ENCODE measurements around the gene TCAP. TPM values are rescaled to one million over a fixed set of nuclear protein-coding genes. Genes with fewer than 3 reads are reported as not detected.

TCAP gene
- polyA plus RNA-seq, 1 donor (not counting 4 experiments of a cell fraction or from before 2014, with no cell fraction given): 0.20 TPM

DNA sequence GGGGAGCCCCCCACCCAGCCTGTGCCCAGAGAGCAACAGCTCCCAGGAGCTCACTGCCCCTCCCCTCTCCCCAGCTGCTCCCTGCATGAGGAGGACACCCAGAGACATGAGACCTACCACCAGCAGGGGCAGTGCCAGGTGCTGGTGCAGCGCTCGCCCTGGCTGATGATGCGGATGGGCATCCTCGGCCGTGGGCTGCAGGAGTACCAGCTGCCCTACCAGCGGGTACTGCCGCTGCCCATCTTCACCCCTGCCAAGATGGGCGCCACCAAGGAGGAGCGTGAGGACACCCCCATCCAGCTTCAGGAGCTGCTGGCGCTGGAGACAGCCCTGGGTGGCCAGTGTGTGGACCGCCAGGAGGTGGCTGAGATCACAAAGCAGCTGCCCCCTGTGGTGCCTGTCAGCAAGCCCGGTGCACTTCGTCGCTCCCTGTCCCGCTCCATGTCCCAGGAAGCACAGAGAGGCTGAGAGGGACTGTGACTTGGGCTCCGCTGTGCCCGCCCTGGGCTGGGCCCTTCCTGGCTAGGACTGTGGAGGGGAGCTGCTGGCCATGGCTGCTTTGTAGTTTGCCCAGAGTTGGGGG is 584 bp downstream of the TCAP start:
- Histone ChIP-seq H3K9me3 (ENCODE audit: control insufficient read depth, low read depth, low read length) (no peaks in the 10 kb centered on the region), H3K79me2 (ENCODE audit: control insufficient read depth, insufficient read depth, low read length) (no peaks in the 10 kb centered on the region), H3K27ac (ENCODE audit: control insufficient read depth, insufficient read depth, low read length) (no peak overlapping the region), H3K4me3 (ENCODE audit: control insufficient read depth in 2 of 3, extremely low read depth in 1 of 3, insufficient read depth in 2 of 3, low read depth in 1 of 3, low read length in 3 of 3) (no peak overlapping the region), H3K4me1 (ENCODE audit: control insufficient read depth, extremely low read depth, insufficient read depth, low read length) (peaks cover 8% of the 10 kb centered on the region), H3K27me3 (ENCODE audit: control insufficient read depth, extremely low read depth, insufficient read depth, low read length) (peaks cover 34% of the 10 kb centered on the region), H2AFZ (ENCODE audit: control insufficient read depth, low read length) (no peak overlapping the region), H3K4me2 (ENCODE audit: control insufficient read depth, extremely low read depth, insufficient read depth, low read depth, low read length) (no peak overlapping the region), H3K9ac (ENCODE audit: control insufficient read depth, extremely low read depth, insufficient read depth, low read length) (no peak overlapping the region), H3K9me1 (ENCODE audit: control insufficient read depth, extremely low read depth, insufficient read depth, low read length) (no peaks in the 10 kb centered on the region), H4K20me1 (ENCODE audit: control insufficient read depth, extremely low read depth, insufficient read depth, low read length) (no peaks in the 10 kb centered on the region), H3K36me3 (ENCODE audit: control insufficient read depth in 2 of 2, extremely low read depth in 1 of 2, insufficient read depth in 2 of 2, low read length in 2 of 2) (peaks cover 0 to 5% of the 10 kb centered on the region in 2 experiments)
- DNase-seq (ENCODE audit: low read depth, low spot score) (no peak), FAIRE-seq (no peak)
- no peak for TF ChIP-seq EZH2 (IDR thresholded peaks at IDR 0.05; ENCODE audit: low read length)
- TF ChIP-seq, protein P1, sequence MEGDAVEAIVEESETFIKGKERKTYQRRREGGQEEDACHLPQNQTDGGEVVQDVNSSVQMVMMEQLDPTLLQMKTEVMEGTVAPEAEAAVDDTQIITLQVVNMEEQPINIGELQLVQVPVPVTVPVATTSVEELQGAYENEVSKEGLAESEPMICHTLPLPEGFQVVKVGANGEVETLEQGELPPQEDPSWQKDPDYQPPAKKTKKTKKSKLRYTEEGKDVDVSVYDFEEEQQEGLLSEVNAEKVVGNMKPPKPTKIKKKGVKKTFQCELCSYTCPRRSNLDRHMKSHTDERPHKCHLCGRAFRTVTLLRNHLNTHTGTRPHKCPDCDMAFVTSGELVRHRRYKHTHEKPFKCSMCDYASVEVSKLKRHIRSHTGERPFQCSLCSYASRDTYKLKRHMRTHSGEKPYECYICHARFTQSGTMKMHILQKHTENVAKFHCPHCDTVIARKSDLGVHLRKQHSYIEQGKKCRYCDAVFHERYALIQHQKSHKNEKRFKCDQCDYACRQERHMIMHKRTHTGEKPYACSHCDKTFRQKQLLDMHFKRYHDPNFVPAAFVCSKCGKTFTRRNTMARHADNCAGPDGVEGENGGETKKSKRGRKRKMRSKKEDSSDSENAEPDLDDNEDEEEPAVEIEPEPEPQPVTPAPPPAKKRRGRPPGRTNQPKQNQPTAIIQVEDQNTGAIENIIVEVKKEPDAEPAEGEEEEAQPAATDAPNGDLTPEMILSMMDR (optimal IDR thresholded peaks at IDR 0.05 in 1 of 3, IDR thresholded peaks at IDR 0.05 in 1 of 3, conservative IDR thresholded peaks at IDR 0.05 in 1 of 3; ENCODE audit: extremely low read depth in 1 of 3, insufficient read depth in 2 of 3, low read length in 3 of 3): peak in 2 of 3 experiments; percentile 41 to 47
- dilution Hi-C loops (cut with MboI; ENCODE audit: extremely low pct_ligation_motif_present, low sequenced_read_pairs): no loop called here

DNA sequence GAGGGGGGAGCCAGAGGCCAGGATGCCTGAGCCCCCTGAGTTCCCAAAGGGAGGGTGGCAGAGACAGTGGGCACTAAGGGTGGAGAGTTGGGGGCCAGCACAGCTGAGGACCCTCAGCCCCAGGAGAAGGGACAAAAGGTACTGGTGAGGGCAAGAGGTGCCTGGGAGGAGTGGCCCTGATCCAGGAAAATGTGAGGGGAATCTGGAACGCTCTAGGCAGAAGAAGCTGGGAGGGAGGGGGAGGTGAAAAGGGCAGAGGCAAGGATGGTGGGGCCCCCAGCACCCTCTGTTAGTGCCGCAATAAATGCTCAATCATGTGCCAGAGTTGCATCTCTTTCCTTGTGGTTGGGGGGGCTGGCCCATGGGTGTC is 1.1 kb downstream of the TCAP start:
- Histone ChIP-seq H3K27me3 (ENCODE audit: control insufficient read depth, extremely low read depth, insufficient read depth, low read length) (peaks cover 39% of the 10 kb centered on the region), H3K4me2 (ENCODE audit: control insufficient read depth, extremely low read depth, insufficient read depth, low read depth, low read length) (no peak overlapping the region)

More for the DNA sequence above, 1.1 kb downstream of the TCAP start:
- Histone ChIP-seq H2AFZ (ENCODE audit: control insufficient read depth, low read length) (no peak overlapping the region), H4K20me1 (ENCODE audit: control insufficient read depth, extremely low read depth, insufficient read depth, low read length) (no peaks in the 10 kb centered on the region), H3K27ac (ENCODE audit: control insufficient read depth, insufficient read depth, low read length) (no peak overlapping the region), H3K4me3 (ENCODE audit: control insufficient read depth in 2 of 3, extremely low read depth in 1 of 3, insufficient read depth in 2 of 3, low read depth in 1 of 3, low read length in 3 of 3) (no peak overlapping the region), H3K4me1 (ENCODE audit: control insufficient read depth, extremely low read depth, insufficient read depth, low read length) (peaks cover 8% of the 10 kb centered on the region), H3K9me3 (ENCODE audit: control insufficient read depth, low read depth, low read length) (no peaks in the 10 kb centered on the region), H3K36me3 (ENCODE audit: control insufficient read depth in 2 of 2, extremely low read depth in 1 of 2, insufficient read depth in 2 of 2, low read length in 2 of 2) (peaks cover 0 to 2% of the 10 kb centered on the region in 2 experiments), H3K9me1 (ENCODE audit: control insufficient read depth, extremely low read depth, insufficient read depth, low read length) (no peaks in the 10 kb centered on the region), H3K79me2 (ENCODE audit: control insufficient read depth, insufficient read depth, low read length) (no peaks in the 10 kb centered on the region), H3K9ac (ENCODE audit: control insufficient read depth, extremely low read depth, insufficient read depth, low read length) (no peak overlapping the region)
- FAIRE-seq: no peak
- DNase-seq (ENCODE audit: low read depth, low spot score): no peak
- dilution Hi-C loops (cut with MboI; ENCODE audit: extremely low pct_ligation_motif_present, low sequenced_read_pairs): no loop called here
- TF ChIP-seq EZH2 (IDR thresholded peaks at IDR 0.05; ENCODE audit: low read length): no peak
- TF ChIP-seq, protein P1 (optimal IDR thresholded peaks at IDR 0.05 in 1 of 3, IDR thresholded peaks at IDR 0.05 in 1 of 3, conservative IDR thresholded peaks at IDR 0.05 in 1 of 3; ENCODE audit: extremely low read depth in 1 of 3, insufficient read depth in 2 of 3, low read length in 3 of 3): no peak

Measured in keratinocyte (primary cell).